SK-N-SH (cell line): ENCODE results near the gene BSPRY.

Experiments used
- EP300 ChIP-seq, 2 experiments: IDR thresholded peaks; 2 replicates each; pipeline versions ENCODE4 v1.4.0 to v1.6.1; 2012; ENCODE audit warnings: borderline replicate concordance in 1 of 2, low read depth in 1 of 2, low read length in 1 of 2
- GATA2 ChIP-seq: sonication (generic); formaldehyde crosslinking; IDR thresholded peaks from 2 replicates; pipeline ENCODE4 v1.5.0; 2020; ENCODE audit warnings: mild to moderate bottlenecking, missing genetic modification reagents
- JUND ChIP-seq: IDR thresholded peaks from 2 replicates; pipeline ENCODE4 v1.4.0; 2012
- TF ChIP-seq, protein P1 (sequence below): fragments of 200-600 bp; sonication (generic); IDR thresholded peaks from 2 replicates; pipeline ENCODE4 v1.6.1; 2017; ENCODE audit warnings: antibody characterized with exemption, mild to moderate bottlenecking, moderate library complexity
- TF ChIP-seq, protein P2 (sequence below): fragments of 150-350 bp; IDR thresholded peaks from 2 replicates; pipeline ENCODE4 v1.6.1; 2016; ENCODE audit warnings: mild to moderate bottlenecking, low read depth, low read length

DNA sequence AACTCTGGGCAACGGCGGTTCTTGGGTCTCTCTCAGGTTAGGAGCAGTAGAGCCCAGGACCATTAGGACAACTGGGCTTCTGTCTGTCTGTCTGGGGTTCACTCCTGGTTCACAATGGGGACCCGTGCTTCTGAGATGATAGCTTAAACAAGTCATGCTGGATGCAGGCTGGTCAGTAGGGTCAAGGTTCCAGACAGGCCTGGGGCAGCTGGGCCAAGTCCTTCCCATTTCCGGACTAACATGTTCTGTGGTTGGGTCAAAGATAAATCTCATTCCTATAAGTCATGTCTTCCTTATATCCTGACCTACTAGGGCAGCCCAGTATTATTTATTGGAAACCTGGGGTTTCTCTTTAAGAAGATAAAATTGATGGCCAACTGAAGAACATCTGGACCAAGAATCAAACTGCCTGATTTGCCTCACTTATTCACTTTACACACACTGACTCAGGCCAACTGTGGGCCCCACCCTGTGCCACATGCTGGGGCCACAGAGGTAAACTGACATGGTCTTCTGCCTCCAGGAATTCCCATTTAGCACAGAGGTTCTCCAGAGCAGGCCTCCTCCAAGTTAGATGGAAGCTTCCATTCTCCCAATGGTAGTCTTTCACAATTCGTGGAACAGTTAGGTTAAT is 19.1 kb downstream of the BSPRY start:
- TF ChIP-seq EP300 (IDR thresholded peaks at IDR 0.05; ENCODE audit: borderline replicate concordance in 1 of 2, low read depth in 1 of 2, low read length in 1 of 2), result no peak
- no peak for TF ChIP-seq JUND
- TF ChIP-seq, protein P1, sequence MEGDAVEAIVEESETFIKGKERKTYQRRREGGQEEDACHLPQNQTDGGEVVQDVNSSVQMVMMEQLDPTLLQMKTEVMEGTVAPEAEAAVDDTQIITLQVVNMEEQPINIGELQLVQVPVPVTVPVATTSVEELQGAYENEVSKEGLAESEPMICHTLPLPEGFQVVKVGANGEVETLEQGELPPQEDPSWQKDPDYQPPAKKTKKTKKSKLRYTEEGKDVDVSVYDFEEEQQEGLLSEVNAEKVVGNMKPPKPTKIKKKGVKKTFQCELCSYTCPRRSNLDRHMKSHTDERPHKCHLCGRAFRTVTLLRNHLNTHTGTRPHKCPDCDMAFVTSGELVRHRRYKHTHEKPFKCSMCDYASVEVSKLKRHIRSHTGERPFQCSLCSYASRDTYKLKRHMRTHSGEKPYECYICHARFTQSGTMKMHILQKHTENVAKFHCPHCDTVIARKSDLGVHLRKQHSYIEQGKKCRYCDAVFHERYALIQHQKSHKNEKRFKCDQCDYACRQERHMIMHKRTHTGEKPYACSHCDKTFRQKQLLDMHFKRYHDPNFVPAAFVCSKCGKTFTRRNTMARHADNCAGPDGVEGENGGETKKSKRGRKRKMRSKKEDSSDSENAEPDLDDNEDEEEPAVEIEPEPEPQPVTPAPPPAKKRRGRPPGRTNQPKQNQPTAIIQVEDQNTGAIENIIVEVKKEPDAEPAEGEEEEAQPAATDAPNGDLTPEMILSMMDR, result no peak
- TF ChIP-seq GATA2 (CRISPR knock-in tag), result no peak
- TF ChIP-seq, protein P2, sequence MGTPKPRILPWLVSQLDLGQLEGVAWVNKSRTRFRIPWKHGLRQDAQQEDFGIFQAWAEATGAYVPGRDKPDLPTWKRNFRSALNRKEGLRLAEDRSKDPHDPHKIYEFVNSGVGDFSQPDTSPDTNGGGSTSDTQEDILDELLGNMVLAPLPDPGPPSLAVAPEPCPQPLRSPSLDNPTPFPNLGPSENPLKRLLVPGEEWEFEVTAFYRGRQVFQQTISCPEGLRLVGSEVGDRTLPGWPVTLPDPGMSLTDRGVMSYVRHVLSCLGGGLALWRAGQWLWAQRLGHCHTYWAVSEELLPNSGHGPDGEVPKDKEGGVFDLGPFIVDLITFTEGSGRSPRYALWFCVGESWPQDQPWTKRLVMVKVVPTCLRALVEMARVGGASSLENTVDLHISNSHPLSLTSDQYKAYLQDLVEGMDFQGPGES, result no peak
